Large intestine (tissue), 1 donor: ENCODE data around the gene ENPP7. TPM values are rescaled to one million over a fixed set of nuclear protein-coding genes. Genes with fewer than 3 reads are reported as not detected.

Experiments used
- polyA plus RNA-seq: library from polyadenylated mRNA; unstranded; fragments of 120-200 nt; gene quantifications from one replicate; pipeline ENCODE4 v1.2.1, GENCODE V29; 2013

Gene ENPP7
- polyA plus RNA-seq, 1 donor: 136 TPM

Other genes starting within 250 kb of the ENPP7 start
- 0.61 TPM for gene RBFOX3, start 119.9 kb upstream of the ENPP7 start, polyA plus RNA-seq
- gene CBX2, start 47.2 kb downstream of the ENPP7 start, polyA plus RNA-seq: 14.4 TPM
- gene CBX8, start 66.1 kb downstream of the ENPP7 start, polyA plus RNA-seq: 10.3 TPM
- 53.7 TPM for gene CBX4, start 108.5 kb downstream of the ENPP7 start, polyA plus RNA-seq